ENCODE measurements around the gene AMDHD1. TPM values are rescaled to one million over a fixed set of nuclear protein-coding genes. Genes with fewer than 3 reads are reported as not detected.

AMDHD1 gene
- total RNA-seq, 1 experiment from 2014 or later = 1.6 TPM

GRCh38 chr12:95970905-95971304 lies 27.8 kb downstream of the AMDHD1 start:
- DNase-seq (ENCODE audit: low spot score) (peak; percentile 63), ATAC-seq (peak; percentile 99)
- Mint-ChIP-seq H3K36me3 (peaks cover 10% of the 10 kb centered on the region), H3K4me1 (peaks cover 21% of the 10 kb centered on the region), H3K9me3 (peaks cover 11% of the 10 kb centered on the region), H3K27ac (peak overlapping the region; percentile 87), H3K27me3 (ENCODE audit: low read depth) (peaks cover 4% of the 10 kb centered on the region; the same call in 1 of the 2 replicates), H3K4me3 (no peak overlapping the region)
- no peak for TF ChIP-seq MXD4 (CRISPR knock-in tag; IDR thresholded peaks at IDR 0.05; ENCODE audit: borderline replicate concordance)
- no peak for TF ChIP-seq CREB1 (CRISPR knock-in tag; IDR thresholded peaks at IDR 0.05)
- TF ChIP-seq, protein P1, sequence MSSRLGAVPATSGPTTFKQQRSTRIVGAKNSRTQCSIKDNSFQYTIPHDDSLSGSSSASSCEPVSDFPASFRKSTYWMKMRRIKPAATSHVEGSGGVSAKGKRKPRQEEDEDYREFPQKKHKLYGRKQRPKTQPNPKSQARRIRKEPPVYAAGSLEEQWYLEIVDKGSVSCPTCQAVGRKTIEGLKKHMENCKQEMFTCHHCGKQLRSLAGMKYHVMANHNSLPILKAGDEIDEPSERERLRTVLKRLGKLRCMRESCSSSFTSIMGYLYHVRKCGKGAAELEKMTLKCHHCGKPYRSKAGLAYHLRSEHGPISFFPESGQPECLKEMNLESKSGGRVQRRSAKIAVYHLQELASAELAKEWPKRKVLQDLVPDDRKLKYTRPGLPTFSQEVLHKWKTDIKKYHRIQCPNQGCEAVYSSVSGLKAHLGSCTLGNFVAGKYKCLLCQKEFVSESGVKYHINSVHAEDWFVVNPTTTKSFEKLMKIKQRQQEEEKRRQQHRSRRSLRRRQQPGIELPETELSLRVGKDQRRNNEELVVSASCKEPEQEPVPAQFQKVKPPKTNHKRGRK (CRISPR knock-in tag; IDR thresholded peaks at IDR 0.05; ENCODE audit: borderline replicate concordance) = no peak
- TF ChIP-seq, protein P2, sequence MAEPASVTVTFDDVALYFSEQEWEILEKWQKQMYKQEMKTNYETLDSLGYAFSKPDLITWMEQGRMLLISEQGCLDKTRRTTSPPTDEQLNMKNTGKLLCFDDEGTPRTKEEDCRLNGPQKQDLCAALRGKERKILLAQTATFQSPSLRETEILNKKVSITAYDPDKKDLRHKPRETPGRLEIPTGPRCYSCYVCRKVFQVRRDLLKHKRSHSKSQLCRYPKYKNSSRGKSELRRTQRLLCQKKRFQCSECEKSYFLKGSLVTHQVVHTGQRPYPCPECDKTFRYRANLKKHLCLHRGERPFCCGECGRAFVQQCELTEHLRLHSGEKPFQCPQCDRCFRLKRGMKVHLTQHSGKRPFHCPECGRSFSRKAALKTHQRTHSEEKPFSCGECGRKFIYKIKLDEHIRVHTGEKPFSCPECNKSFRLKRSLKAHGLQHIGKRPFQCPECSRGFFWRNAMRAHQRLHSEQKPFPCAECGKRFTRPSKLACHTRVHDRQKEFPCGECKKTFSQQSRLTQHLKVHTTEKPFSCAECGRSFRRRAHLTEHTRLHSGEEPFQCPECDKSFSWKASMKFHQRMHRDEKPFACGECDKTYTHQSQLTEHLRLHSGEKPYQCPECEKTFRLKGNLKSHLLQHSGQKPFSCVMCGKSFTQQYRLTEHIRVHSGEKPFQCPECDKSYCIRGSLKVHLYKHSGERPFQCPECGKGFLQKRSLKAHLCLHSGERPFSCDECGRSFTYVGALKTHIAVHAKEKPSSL (CRISPR knock-in tag; conservative IDR thresholded peaks at IDR 0.05) = no peak
- TF ChIP-seq RORB (CRISPR knock-in tag; IDR thresholded peaks at IDR 0.05) = no peak
- peak; percentile 78; the same call in 1 of the 2 replicates for TF ChIP-seq TEAD1 (CRISPR knock-in tag; IDR thresholded peaks at IDR 0.05)
- TF ChIP-seq E2F5 (CRISPR knock-in tag; IDR thresholded peaks at IDR 0.05) = no peak
- TF ChIP-seq ZNF317 (CRISPR knock-in tag; IDR thresholded peaks at IDR 0.05; ENCODE audit: borderline replicate concordance, low read depth) = no peak
- TF ChIP-seq MAX (CRISPR knock-in tag; IDR thresholded peaks at IDR 0.05) = peak; percentile 61; the same call in 1 of the 2 replicates
- no peak for TF ChIP-seq JAZF1 (CRISPR knock-in tag; IDR thresholded peaks at IDR 0.05)
- TF ChIP-seq ZNF396 (CRISPR knock-in tag; IDR thresholded peaks at IDR 0.05; ENCODE audit: borderline replicate concordance) = peak; percentile 72; the same call in 1 of the 2 replicates
- TF ChIP-seq, protein P3, sequence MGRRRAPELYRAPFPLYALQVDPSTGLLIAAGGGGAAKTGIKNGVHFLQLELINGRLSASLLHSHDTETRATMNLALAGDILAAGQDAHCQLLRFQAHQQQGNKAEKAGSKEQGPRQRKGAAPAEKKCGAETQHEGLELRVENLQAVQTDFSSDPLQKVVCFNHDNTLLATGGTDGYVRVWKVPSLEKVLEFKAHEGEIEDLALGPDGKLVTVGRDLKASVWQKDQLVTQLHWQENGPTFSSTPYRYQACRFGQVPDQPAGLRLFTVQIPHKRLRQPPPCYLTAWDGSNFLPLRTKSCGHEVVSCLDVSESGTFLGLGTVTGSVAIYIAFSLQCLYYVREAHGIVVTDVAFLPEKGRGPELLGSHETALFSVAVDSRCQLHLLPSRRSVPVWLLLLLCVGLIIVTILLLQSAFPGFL (CRISPR knock-in tag; IDR thresholded peaks at IDR 0.05; ENCODE audit: borderline replicate concordance) = no peak
- TF ChIP-seq ZNF532 (CRISPR knock-in tag; IDR thresholded peaks at IDR 0.05; ENCODE audit: borderline replicate concordance) = no peak
- TF ChIP-seq JUN (CRISPR knock-in tag; IDR thresholded peaks at IDR 0.05) = no peak
- TF ChIP-seq HMGA2 (CRISPR knock-in tag; IDR thresholded peaks at IDR 0.05) = no peak
- POLR2A ChIA-PET = interaction anchor here (1.1 kb wide), 1 partner anchor 27 kb away, joined by 5 read pairs; no protein-coding TSS in a partner anchor
- CTCF ChIA-PET = interaction anchor here (0.6 to 2.1 kb wide), 4 partner anchors 12 to 28 kb away, joined by 3 to 14 read pairs (median 4); no protein-coding TSS in a partner anchor
